Measurements from ENCODE around the gene NR0B2.

DNA sequence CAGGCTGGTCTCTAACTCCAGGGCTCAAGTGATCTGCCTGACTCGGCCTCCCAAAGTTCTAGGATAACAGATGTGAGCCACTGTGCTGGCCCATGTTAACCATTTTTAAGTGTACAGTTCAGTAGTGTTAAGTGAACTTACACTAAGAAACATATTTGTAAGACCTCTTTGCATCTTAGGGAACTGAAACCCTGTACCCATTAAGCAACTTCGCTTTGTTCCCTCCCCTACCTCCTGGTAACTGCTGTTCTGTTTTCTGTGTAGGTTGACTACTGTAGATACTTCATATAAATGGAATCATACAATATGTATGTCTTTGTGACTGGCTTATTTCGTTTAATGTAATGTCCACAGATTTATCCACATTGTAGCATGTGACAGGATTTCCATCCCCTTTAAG is 18.8 kb upstream of the NR0B2 start:
- TF ChIP-seq, protein P1, sequence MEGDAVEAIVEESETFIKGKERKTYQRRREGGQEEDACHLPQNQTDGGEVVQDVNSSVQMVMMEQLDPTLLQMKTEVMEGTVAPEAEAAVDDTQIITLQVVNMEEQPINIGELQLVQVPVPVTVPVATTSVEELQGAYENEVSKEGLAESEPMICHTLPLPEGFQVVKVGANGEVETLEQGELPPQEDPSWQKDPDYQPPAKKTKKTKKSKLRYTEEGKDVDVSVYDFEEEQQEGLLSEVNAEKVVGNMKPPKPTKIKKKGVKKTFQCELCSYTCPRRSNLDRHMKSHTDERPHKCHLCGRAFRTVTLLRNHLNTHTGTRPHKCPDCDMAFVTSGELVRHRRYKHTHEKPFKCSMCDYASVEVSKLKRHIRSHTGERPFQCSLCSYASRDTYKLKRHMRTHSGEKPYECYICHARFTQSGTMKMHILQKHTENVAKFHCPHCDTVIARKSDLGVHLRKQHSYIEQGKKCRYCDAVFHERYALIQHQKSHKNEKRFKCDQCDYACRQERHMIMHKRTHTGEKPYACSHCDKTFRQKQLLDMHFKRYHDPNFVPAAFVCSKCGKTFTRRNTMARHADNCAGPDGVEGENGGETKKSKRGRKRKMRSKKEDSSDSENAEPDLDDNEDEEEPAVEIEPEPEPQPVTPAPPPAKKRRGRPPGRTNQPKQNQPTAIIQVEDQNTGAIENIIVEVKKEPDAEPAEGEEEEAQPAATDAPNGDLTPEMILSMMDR (IDR thresholded peaks at IDR 0.05) = no peak
- TF ChIP-seq ZFX (IDR thresholded peaks at IDR 0.05; ENCODE audit: borderline replicate concordance) = no peak
